Endothelial cell of umbilical vein (primary cell): ENCODE results near the gene SLC16A6. TPM values are rescaled to one million over a fixed set of nuclear protein-coding genes. Genes with fewer than 3 reads are reported as not detected.

Source experiments
- BruUV-seq: library from RNA; stranded (reverse); fragments of 400-500 nt; replicated peaks from 2 replicates; lab custom pipeline; 2021; lab: Mats Ljungman, UMichigan
- CTCF ChIA-PET: fragments of 300-600, 350-600 bp; sonication (Branson Sonifier 250); formaldehyde crosslinking; loops from one replicate; lab custom pipeline; 2021; ENCODE audit warnings: antibody characterized with exemption, inconsistent platforms; lab: Charles Lee
- POLR2A ChIA-PET: fragments of 300-600, 350-600 bp; sonication (Branson Sonifier 250); formaldehyde crosslinking; loops from one replicate; lab custom pipeline; 2021; ENCODE audit warnings: antibody characterized with exemption, inconsistent platforms; lab: Charles Lee
- DNase-seq: peaks from one replicate; pipeline ENCODE4 v3.0.0-alpha.2; 2011; ENCODE audit warnings: low read depth, low spot score
- FAIRE-seq: peaks from 2 replicates; lab custom pipeline; 2011; peaks lifted over from hg19 to GRCh38; lab: Jason Lieb, UNC
- H2AFZ ChIP-seq: 2 replicates; pipeline ENCODE4 v1.6.0; 2012; ENCODE audit warnings: low read depth, low read length, control low read depth, inconsistent platforms
- H3K27ac ChIP-seq: 2 replicates; pipeline ENCODE4 v1.5.1; 2011; ENCODE audit warnings: low read depth, mild to moderate bottlenecking, control low read depth, low read length, moderate library complexity; ENCODE audit not compliant: insufficient read depth
- H3K27me3 ChIP-seq, 2 experiments: 2 replicates each; pipeline versions ENCODE4 v1.6.0 to v1.6.1; 2011; ENCODE audit warnings: low read length in 2 of 2, mixed read lengths in 1 of 2; ENCODE audit not compliant: control insufficient read depth in 2 of 2, insufficient read depth in 2 of 2
- H3K36me3 ChIP-seq, 2 experiments: 2 replicates in 1 of 2; 3 replicates in 1 of 2; pipeline ENCODE4 v1.5.1; 2011; ENCODE audit warnings: low read length in 2 of 2, mild to moderate bottlenecking in 1 of 2, moderate library complexity in 1 of 2; ENCODE audit not compliant: control insufficient read depth in 2 of 2, insufficient read depth in 2 of 2; ENCODE audit errors: extremely low read depth in 1 of 2
- H3K4me1 ChIP-seq: 3 replicates; pipeline ENCODE4 v1.5.1; 2011; ENCODE audit warnings: mild to moderate bottlenecking, low read length; ENCODE audit not compliant: control insufficient read depth, insufficient read depth; ENCODE audit errors: extremely low read depth
- H3K4me2 ChIP-seq: 2 replicates; pipeline ENCODE4 v1.6.1; 2011; ENCODE audit warnings: low read length, control low read depth, mixed read lengths; ENCODE audit not compliant: insufficient read depth
- H3K4me3 ChIP-seq, 3 experiments: fragments of 200-600 bp in 1 of 3; sonication (generic), shearing (Covaris generic) in 1 of 3; replicated peaks in 1 of 3; 2 replicates each; pipeline ENCODE4 v1.5.1; 2011 to 2016; ENCODE audit warnings: control low read depth in 3 of 3, low read length in 3 of 3, mild to moderate bottlenecking in 2 of 3, inconsistent platforms in 1 of 3, low read depth in 1 of 3, moderate library complexity in 1 of 3; ENCODE audit not compliant: insufficient read depth in 1 of 3
- H3K79me2 ChIP-seq: 2 replicates; pipeline ENCODE4 v1.6.0; 2012; ENCODE audit warnings: low read length, inconsistent platforms; ENCODE audit not compliant: control insufficient read depth, insufficient read depth
- H3K9ac ChIP-seq: replicated peaks from 2 replicates; pipeline ENCODE3; 2011; ENCODE audit warnings: low read length, control low read depth; ENCODE audit not compliant: insufficient read depth; ENCODE audit errors: extremely low read depth
- H3K9me1 ChIP-seq: replicated peaks from 3 replicates; pipeline ENCODE4 v1.6.0; 2011; ENCODE audit warnings: mild to moderate bottlenecking, low read length; ENCODE audit not compliant: control insufficient read depth, insufficient read depth; ENCODE audit errors: extremely low read depth
- H3K9me3 ChIP-seq: replicated peaks from 2 replicates; pipeline ENCODE4 v1.5.1; 2012; ENCODE audit warnings: low read length, inconsistent platforms; ENCODE audit not compliant: control insufficient read depth, insufficient read depth
- H4K20me1 ChIP-seq: replicated peaks from 2 replicates; pipeline ENCODE3; 2011; ENCODE audit warnings: mild to moderate bottlenecking, low read length; ENCODE audit not compliant: control insufficient read depth, insufficient read depth; ENCODE audit errors: extremely low read depth
- EZH2 ChIP-seq: IDR thresholded peaks from 2 replicates; pipeline ENCODE4 v1.6.1; 2012; ENCODE audit warnings: borderline replicate concordance, low read depth, mild to moderate bottlenecking, moderate library complexity, low read length, inconsistent platforms; ENCODE audit not compliant: severe bottlenecking
- FOS ChIP-seq: IDR thresholded peaks from 2 replicates; pipeline ENCODE4 v1.6.1; 2011; ENCODE audit warnings: mild to moderate bottlenecking, low read length, moderate library complexity, borderline replicate concordance; ENCODE audit not compliant: insufficient read depth
- MYC ChIP-seq: IDR thresholded peaks from one replicate; pipeline ENCODE4 v1.6.1; 2011; ENCODE audit warnings: mild to moderate bottlenecking, low read depth, low read length
- POLR2A ChIP-seq: IDR thresholded peaks from 2 replicates; pipeline ENCODE4 v1.6.1; 2012; ENCODE audit warnings: low read depth, mild to moderate bottlenecking, control low read depth, low read length
- POLR2AphosphoS5 ChIP-seq: IDR thresholded peaks from 2 replicates; pipeline ENCODE4 v1.6.1; 2012; ENCODE audit warnings: low read depth, mild to moderate bottlenecking, control low read depth, low read length, moderate library complexity; ENCODE audit not compliant: insufficient read depth
- dilution Hi-C: fragments of 300-500 bp; cut with MboI; formaldehyde crosslinking; loops from one replicate; pipeline ENCODE4 v1.15.0; 2019; ENCODE audit warnings: low sequenced_read_pairs; ENCODE audit not compliant: extremely low pct_ligation_motif_present
- intact Hi-C: fragments of 100-400 bp; cut with micrococcal nuclease; formaldehyde crosslinking; loops from one replicate; pipeline ENCODE4 v1.10.0; 2022
- polyA plus RNA-seq, 4 experiments: library from polyadenylated mRNA; depleted of rRNA in 3 of 4; stranded (reverse) in 3 of 4; unstranded in 1 of 4; fragments of >200 nt; gene quantifications; 2 replicates each; pipeline versions ENCODE4 v1.2.1 to v1.2.3, GENCODE V29; 2011 to 2012; ENCODE audit warnings: missing spikeins in 1 of 4
- total RNA-seq: library from RNA; stranded (reverse); gene quantifications from 2 replicates; pipeline ENCODE4 v1.2.3, GENCODE V29; 2021
- TF ChIP-seq, protein P1 (sequence below), 2 donors: IDR thresholded peaks; 1 replicate in 1 of 2; 2 replicates in 1 of 2; pipeline ENCODE4 v1.5.1; 2011; ENCODE audit warnings: low read length in 2 of 2, mild to moderate bottlenecking in 2 of 2, moderate library complexity in 2 of 2, control low read depth in 1 of 2, inconsistent platforms in 1 of 2, low read depth in 1 of 2; ENCODE audit not compliant: insufficient read depth in 1 of 2; ENCODE audit errors: extremely low read depth in 1 of 2

The SLC16A6 gene
- total and polyA plus RNA-seq, 2 donors (not counting 3 experiments of a cell fraction or from before 2014, with no cell fraction given), result 0.65 to 0.91 TPM

DNA sequence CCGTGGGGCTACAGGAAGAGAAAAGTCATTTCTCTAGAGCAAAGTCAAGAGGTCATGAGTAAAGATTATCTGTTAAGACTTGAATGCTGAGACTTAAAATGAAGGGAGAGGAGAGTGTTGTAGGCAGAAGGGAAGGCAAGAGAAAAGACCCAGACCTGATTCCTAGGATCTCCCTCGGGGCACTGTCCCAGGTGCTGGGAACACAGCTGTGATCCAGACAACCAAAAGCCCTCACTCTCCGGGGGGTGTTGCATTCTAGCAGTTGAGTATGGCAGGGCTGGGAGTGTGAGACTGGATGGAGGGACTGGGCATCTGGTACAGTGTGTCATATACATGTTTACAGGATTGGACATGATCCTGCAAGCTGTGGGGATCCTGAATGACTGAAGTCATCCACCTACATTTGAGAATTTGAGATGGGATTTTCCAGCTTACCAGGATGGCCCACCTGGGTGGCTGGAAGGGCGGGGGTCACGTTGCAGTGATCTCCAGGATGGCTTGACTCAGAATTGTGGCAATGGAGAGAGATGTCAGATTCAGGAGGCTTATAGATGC, 29.5 kb upstream of the SLC16A6 start:
- FAIRE-seq (no peak), DNase-seq (no peak)
- no peaks in the 10 kb centered on the region for H3K9me3 ChIP-seq
- BruUV-seq, result no TSS peak
- no peak overlapping the region for H3K27ac ChIP-seq
- no peak overlapping the region for H3K9ac ChIP-seq
- H3K27me3 ChIP-seq, result no peaks in the 10 kb centered on the region
- dilution Hi-C loops, result no loop called here
- no peak overlapping the region for H2AFZ ChIP-seq
- no peaks in the 10 kb centered on the region for H3K4me1 ChIP-seq
- no peak for TF ChIP-seq MYC
- TF ChIP-seq POLR2A, result no peak
- TF ChIP-seq, protein P1, sequence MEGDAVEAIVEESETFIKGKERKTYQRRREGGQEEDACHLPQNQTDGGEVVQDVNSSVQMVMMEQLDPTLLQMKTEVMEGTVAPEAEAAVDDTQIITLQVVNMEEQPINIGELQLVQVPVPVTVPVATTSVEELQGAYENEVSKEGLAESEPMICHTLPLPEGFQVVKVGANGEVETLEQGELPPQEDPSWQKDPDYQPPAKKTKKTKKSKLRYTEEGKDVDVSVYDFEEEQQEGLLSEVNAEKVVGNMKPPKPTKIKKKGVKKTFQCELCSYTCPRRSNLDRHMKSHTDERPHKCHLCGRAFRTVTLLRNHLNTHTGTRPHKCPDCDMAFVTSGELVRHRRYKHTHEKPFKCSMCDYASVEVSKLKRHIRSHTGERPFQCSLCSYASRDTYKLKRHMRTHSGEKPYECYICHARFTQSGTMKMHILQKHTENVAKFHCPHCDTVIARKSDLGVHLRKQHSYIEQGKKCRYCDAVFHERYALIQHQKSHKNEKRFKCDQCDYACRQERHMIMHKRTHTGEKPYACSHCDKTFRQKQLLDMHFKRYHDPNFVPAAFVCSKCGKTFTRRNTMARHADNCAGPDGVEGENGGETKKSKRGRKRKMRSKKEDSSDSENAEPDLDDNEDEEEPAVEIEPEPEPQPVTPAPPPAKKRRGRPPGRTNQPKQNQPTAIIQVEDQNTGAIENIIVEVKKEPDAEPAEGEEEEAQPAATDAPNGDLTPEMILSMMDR (IDR thresholded peaks at IDR 0.05; ENCODE audit: extremely low read depth in 1 of 2, insufficient read depth in 1 of 2, low read depth in 1 of 2, low read length in 2 of 2), result no peak
- no peak for TF ChIP-seq POLR2AphosphoS5
- TF ChIP-seq FOS, result no peak
- no peak for TF ChIP-seq EZH2
- no peak overlapping the region for H3K4me3 ChIP-seq
- CTCF ChIA-PET, result interaction anchor here (2.2 kb wide), 1 partner anchor 78 kb away, joined by 11 read pairs; no protein-coding TSS in a partner anchor
- no peak overlapping the region for H3K4me2 ChIP-seq
- POLR2A ChIA-PET, result no interaction called here
- H3K79me2 ChIP-seq, result no peaks in the 10 kb centered on the region
- no peaks in the 10 kb centered on the region for H3K36me3 ChIP-seq
- intact Hi-C loops, result no loop called here
- H4K20me1 ChIP-seq, result no peaks in the 10 kb centered on the region
- H3K9me1 ChIP-seq, result no peaks in the 10 kb centered on the region
